Measurements from ENCODE around the gene NAALADL2. TPM values are rescaled to one million over a fixed set of nuclear protein-coding genes. Genes with fewer than 3 reads are reported as not detected.

Gene NAALADL2
- total RNA-seq, 1 donor from 2014 or later = 1.6 TPM

- DNase-seq = no peak
- H3K9me3 Mint-ChIP-seq (ENCODE audit: unreplicated experiment) = no peaks in the 10 kb centered on the region
- no peaks in the 10 kb centered on the region for H3K4me1 Mint-ChIP-seq (ENCODE audit: low read depth, unreplicated experiment)
- H3K27me3 Mint-ChIP-seq (ENCODE audit: unreplicated experiment) = no peaks in the 10 kb centered on the region
- H3K36me3 Mint-ChIP-seq (ENCODE audit: unreplicated experiment) = no peaks in the 10 kb centered on the region
- H3K27ac Mint-ChIP-seq (ENCODE audit: unreplicated experiment) = no peak overlapping the region
- TF ChIP-seq CTCF (IDR thresholded peaks at IDR 0.05; ENCODE audit: partially characterized antibody, unreplicated experiment) = no peak
- H3K4me3 Mint-ChIP-seq (ENCODE audit: unreplicated experiment) = no peak overlapping the region
Measured at GRCh38 chr3:175857666-175858270, 998.6 kb downstream of the NAALADL2 start.

Small RNA genes lying within 50 kb of the gene (microRNA-seq; reads per million reads assigned to microRNA genes)
- gene MIR4789 (ENCODE audit: unreplicated experiment) = not detected

Data from glutamatergic neuron (in vitro differentiated cells).